ENCODE data around the gene ZNF423. TPM values are rescaled to one million over a fixed set of nuclear protein-coding genes. Genes with fewer than 3 reads are reported as not detected.
A peak's percentile ranks its signal among the peaks of the same experiment; 100 is the strongest.

ZNF423 gene
- total and polyA plus RNA-seq, 2 of the 13 experiments (the other 11 are each of a cell fraction or from before 2014, with no cell fraction given) = 0.07 to 0.31 TPM

DNA sequence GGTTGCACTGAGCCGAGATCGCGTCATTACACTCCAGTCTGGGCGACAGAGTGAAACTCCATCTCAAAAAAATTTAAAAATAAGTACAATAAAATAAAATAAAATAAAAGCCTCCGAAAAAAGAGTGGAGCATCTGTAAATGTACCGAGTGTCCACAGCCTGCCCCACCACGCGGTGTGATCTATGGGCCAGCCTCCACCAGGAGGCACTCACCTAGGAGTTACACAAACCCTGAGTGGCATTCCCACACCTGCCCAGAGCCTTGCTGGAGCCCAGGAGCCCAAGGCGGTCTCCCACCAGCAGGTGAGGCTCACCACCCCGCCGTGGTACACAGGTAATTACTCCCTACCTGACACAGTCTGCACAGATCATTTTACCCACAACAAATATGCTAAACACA lies 183.2 kb downstream of the ZNF423 start:
- no peak for DNase-seq (ENCODE audit: low spot score)
- in situ Hi-C loops (cut with HindIII; ENCODE audit: extremely low pct_ligation_motif_present, low pct_unique_long_range_greater_than_20kb) = no loop called here
- no peaks in the 10 kb centered on the region for H3K79me2 ChIP-seq (ENCODE audit: insufficient read depth, low read length)
- no peaks in the 10 kb centered on the region; a peak in 2 of 5 replicates for H3K27me3 ChIP-seq (ENCODE audit: control insufficient read depth in 1 of 2, insufficient read depth in 2 of 2, low read length in 2 of 2)
- no peaks in the 10 kb centered on the region for H3K36me3 ChIP-seq (replicated peaks in 1 of 2; ENCODE audit: control insufficient read depth in 1 of 2, insufficient read depth in 2 of 2, low read length in 2 of 2)
- BruUV-seq (replicated peaks) = no TSS peak
- FAIRE-seq = no peak
- POLR2A ChIA-PET = no interaction called here
- H3K4me2 ChIP-seq (ENCODE audit: low read depth, low read length) = no peak overlapping the region
- intact Hi-C loops (cut with micrococcal nuclease; ENCODE audit: unreplicated experiment) = no loop called here
- no peak overlapping the region for H3K9ac ChIP-seq (ENCODE audit: insufficient read depth, low read depth, low read length)
- TF ChIP-seq ZFY (CRISPR knock-in tag; IDR thresholded peaks at IDR 0.05) = no peak
- TF ChIP-seq ZBTB42 (CRISPR knock-in tag; IDR thresholded peaks at IDR 0.05) = no peak
- TF ChIP-seq NBN (conservative IDR thresholded peaks at IDR 0.05) = no peak
- TF ChIP-seq SIN3B (IDR thresholded peaks at IDR 0.05; ENCODE audit: low read length) = no peak
- TF ChIP-seq, protein P1, sequence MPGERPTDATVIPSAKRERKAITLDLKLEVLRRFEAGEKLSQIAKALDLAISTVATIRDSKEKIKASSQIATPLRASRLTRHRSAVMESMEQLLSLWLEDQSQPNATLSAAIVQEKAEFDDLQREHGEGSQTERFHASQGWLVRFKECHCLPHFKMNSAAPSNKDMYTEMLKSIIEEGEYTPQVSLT (CRISPR knock-in tag; IDR thresholded peaks at IDR 0.05; ENCODE audit: borderline replicate concordance, low read depth) = no peak
- no peak for TF ChIP-seq ZNF816 (CRISPR knock-in tag; IDR thresholded peaks at IDR 0.05; ENCODE audit: borderline replicate concordance)
- no peak for TF ChIP-seq PCBP2 (optimal IDR thresholded peaks at IDR 0.05; ENCODE audit: low read depth, low read length, poor library complexity, severe bottlenecking)
- TF ChIP-seq, protein P2, sequence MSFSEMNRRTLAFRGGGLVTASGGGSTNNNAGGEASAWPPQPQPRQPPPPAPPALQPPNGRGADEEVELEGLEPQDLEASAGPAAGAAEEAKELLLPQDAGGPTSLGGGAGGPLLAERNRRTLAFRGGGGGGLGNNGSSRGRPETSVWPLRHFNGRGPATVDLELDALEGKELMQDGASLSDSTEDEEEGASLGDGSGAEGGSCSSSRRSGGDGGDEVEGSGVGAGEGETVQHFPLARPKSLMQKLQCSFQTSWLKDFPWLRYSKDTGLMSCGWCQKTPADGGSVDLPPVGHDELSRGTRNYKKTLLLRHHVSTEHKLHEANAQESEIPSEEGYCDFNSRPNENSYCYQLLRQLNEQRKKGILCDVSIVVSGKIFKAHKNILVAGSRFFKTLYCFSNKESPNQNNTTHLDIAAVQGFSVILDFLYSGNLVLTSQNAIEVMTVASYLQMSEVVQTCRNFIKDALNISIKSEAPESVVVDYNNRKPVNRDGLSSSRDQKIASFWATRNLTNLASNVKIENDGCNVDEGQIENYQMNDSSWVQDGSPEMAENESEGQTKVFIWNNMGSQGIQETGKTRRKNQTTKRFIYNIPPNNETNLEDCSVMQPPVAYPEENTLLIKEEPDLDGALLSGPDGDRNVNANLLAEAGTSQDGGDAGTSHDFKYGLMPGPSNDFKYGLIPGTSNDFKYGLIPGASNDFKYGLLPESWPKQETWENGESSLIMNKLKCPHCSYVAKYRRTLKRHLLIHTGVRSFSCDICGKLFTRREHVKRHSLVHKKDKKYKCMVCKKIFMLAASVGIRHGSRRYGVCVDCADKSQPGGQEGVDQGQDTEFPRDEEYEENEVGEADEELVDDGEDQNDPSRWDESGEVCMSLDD (CRISPR knock-in tag; IDR thresholded peaks at IDR 0.05; ENCODE audit: borderline replicate concordance) = no peak
- no peak for TF ChIP-seq ATAD3A (CRISPR knock-in tag; IDR thresholded peaks at IDR 0.05)
- no peak for TF ChIP-seq ZFP62 (CRISPR knock-in tag; IDR thresholded peaks at IDR 0.05)
- TF ChIP-seq NRL (CRISPR knock-in tag; IDR thresholded peaks at IDR 0.05; ENCODE audit: borderline replicate concordance) = no peak
- no peak for TF ChIP-seq SNRNP70 (IDR thresholded peaks at IDR 0.05; ENCODE audit: low read depth, low read length)
- no peak for TF ChIP-seq ZNF564 (CRISPR knock-in tag; IDR thresholded peaks at IDR 0.05)
- TF ChIP-seq, protein P3, sequence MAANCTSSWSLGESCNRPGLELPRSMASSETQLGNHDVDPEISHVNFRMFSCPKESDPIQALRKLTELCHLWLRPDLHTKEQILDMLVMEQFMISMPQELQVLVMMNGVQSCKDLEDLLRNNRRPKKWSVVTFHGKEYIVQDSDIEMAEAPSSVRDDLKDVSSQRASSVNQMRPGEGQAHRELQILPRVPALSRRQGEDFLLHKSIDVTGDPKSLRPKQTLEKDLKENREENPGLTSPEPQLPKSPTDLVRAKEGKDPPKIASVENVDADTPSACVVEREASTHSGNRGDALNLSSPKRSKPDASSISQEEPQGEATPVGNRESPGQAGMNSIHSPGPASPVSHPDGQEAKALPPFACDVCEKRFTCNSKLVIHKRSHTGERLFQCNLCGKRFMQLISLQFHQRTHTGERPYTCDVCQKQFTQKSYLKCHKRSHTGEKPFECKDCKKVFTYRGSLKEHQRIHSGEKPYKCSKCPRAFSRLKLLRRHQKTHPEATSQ (CRISPR knock-in tag; IDR thresholded peaks at IDR 0.05; ENCODE audit: borderline replicate concordance) = no peak
- TF ChIP-seq ZNF446 (CRISPR knock-in tag; IDR thresholded peaks at IDR 0.05) = no peak
- TF ChIP-seq ZNF891 (CRISPR knock-in tag; IDR thresholded peaks at IDR 0.05) = no peak
- TF ChIP-seq DR1 (CRISPR knock-in tag; IDR thresholded peaks at IDR 0.05) = no peak
- TF ChIP-seq FLYWCH1 (CRISPR knock-in tag; IDR thresholded peaks at IDR 0.05) = no peak
- peak; percentile 33 for ATAC-seq
- WGBS (ENCODE audit: low lambda C conversion rate) = 51% methylated on average over 10 of the region's 11 CpGs
- H3K9me3 ChIP-seq (ENCODE audit: low read length) = no peaks in the 10 kb centered on the region
- H4K20me1 ChIP-seq (ENCODE audit: insufficient read depth, low read length) = no peaks in the 10 kb centered on the region
- H3K4me3 ChIP-seq (replicated peaks in 1 of 3; ENCODE audit: insufficient read depth in 1 of 3, low read depth in 2 of 3, low read length in 3 of 3) = no peak overlapping the region
- H3K4me1 ChIP-seq (ENCODE audit: insufficient read depth, low read length) = no peaks in the 10 kb centered on the region
- H3K27ac ChIP-seq (ENCODE audit: extremely low read length, insufficient read depth, low read length) = no peak overlapping the region
- CTCF ChIA-PET (ENCODE audit: low intra/inter-chr PET ratio, low total read pairs) = no interaction called here
- no peak overlapping the region for H2AFZ ChIP-seq (ENCODE audit: low read length)

Data from HepG2 (cell line).